NK-92 (cell line): ENCODE data around the gene CTSA.
"Not testable (repeated sequence)": the region's sequence is repeated elsewhere in the genome, so short reads cannot be mapped to it uniquely, and the experiment has no call there.

ENCODE experiments used
- DNase-seq: peaks from one replicate; lab custom pipeline; 2025; ENCODE audit not compliant: unreplicated experiment; lab: John Stamatoyannopoulos, UW

CTSA gene

GRCh38 chr20:45863543-45864470, 27.3 kb upstream of the CTSA start:
- DNase-seq = no peak

GRCh38 chr20:45866454-45866853, 24.7 kb upstream of the CTSA start:
- no peak for DNase-seq

- no peak for DNase-seq
These were observed 23.9 kb upstream of the CTSA start for GRCh38 chr20:45867136-45867818.

- no peak for DNase-seq
These were observed 23.3 kb upstream of the CTSA start for GRCh38 chr20:45867819-45868176.

GRCh38 chr20:45872626-45873025, 18.5 kb upstream of the CTSA start:
- no peak for DNase-seq

GRCh38 chr20:45873409-45874103, 17.6 kb upstream of the CTSA start:
- DNase-seq = no peak

- not testable (repeated sequence) for DNase-seq
These were observed 17.0 kb upstream of the CTSA start for GRCh38 chr20:45874104-45874481.

- DNase-seq = no peak
These were observed 16.6 kb upstream of the CTSA start for GRCh38 chr20:45874576-45874975.

- DNase-seq = no peak
These were observed 12.9 kb upstream of the CTSA start for GRCh38 chr20:45878076-45878761.

- peak; percentile 91 for DNase-seq
These were observed 9.9 kb upstream of the CTSA start, which contains the start of gene ZSWIM1 for GRCh38 chr20:45880988-45881788. ZSWIM1 (plus strand) TSS chr20:45881227; CDS start chr20:45882593, 1,366 bp downstream.

- no peak for DNase-seq
These were observed 8.6 kb upstream of the CTSA start for GRCh38 chr20:45882469-45883099.

GRCh38 chr20:45883100-45883469, 8.1 kb upstream of the CTSA start:
- DNase-seq = no peak

- no peak for DNase-seq
These were observed 4.4 kb upstream of the CTSA start for GRCh38 chr20:45886590-45887345.

GRCh38 chr20:45887346-45887715, 3.8 kb upstream of the CTSA start, which contains the start of gene SPATA25:
SPATA25 (minus strand) TSS chr20:45887622; CDS start chr20:45887590, 32 bp downstream.
- no peak for DNase-seq

GRCh38 chr20:45888681-45889080, 2.5 kb upstream of the CTSA start:
- DNase-seq = no peak

GRCh38 chr20:45890077-45890984, 804 bp upstream of the CTSA start:
- DNase-seq = no peak

GRCh38 chr20:45892049-45892825, 1.1 kb downstream of the CTSA start:
- no peak for DNase-seq
